Activated CD8-positive, alpha-beta memory T cell treated with anti-CD3 and anti-CD28 coated beads for 48 hours (primary cell): ENCODE data around the gene PDE9A.

Source experiments
- DNase-seq, 3 experiments: peaks; one replicate each; pipeline ENCODE4 v3.0.0-alpha.2; 2020; ENCODE audit warnings: low read depth in 2 of 3, low spot score in 2 of 3

The PDE9A gene

DNA sequence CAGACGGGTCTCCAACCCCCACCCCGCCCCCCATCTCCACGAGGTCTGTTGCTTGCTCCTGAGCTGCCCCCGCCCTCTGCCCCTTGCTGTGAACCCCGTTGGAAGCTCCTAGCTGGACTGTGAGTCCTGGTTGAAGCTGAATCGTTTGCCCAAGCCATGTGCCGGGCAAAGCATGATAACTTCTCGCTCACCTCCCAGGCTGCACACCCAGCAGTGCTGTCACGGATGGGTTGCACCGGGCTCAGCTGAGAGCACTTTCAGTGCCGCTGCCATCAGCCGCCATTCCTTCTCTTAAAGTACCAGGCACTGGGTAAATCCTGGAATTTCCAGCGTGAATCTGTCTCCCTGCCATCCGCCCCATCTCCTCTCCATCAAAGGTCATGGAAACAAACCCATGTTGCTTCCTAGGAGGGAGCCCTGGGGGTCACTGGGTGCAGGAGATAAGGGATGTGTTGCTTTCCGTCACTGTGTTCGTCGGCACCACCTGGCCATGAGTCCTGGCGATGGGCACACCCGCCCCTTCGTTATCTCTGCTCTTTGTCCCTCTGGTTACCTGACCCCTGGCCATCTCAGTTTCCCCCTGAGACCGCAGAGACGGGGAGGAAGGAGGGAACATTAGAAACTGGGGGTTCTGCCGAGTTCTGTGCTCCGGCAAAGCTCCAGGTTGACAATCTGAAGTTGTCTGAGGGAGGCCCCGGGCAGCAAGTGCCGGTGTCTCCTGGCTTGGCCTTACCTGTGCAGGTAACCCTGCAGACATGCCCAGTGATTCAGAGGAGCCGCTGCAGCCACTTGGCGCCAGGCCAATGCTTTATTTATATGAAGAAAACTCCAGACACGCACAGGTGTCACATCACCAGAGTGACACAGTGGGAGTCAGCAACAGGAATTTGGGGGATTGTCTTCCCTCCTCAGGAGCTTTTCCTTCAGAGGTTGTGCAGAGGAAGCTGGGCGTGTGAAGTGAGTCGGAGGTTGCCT is 2.7 kb downstream of the PDE9A start:
- no peak for DNase-seq

DNA sequence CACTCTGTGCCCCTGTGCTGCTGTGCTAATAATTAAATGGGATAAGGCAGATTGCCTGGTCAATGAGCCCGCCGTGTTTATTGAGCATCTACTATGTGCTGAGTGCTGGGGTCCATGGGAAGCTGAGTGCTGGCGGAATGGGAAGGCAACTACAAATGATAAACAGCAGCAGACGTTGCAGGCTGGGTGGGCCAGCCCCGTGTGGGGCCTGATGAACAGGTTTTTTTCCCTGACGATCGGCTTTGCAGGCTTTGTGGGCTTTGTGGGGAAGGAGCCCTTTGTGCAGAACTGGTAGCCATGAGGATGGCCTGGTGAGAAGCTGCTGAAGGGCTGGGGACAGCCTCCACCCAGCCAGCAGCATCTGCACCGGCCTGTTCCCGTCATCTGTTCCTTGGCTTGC is 3.5 kb downstream of the PDE9A start:
- no peak for DNase-seq

DNA sequence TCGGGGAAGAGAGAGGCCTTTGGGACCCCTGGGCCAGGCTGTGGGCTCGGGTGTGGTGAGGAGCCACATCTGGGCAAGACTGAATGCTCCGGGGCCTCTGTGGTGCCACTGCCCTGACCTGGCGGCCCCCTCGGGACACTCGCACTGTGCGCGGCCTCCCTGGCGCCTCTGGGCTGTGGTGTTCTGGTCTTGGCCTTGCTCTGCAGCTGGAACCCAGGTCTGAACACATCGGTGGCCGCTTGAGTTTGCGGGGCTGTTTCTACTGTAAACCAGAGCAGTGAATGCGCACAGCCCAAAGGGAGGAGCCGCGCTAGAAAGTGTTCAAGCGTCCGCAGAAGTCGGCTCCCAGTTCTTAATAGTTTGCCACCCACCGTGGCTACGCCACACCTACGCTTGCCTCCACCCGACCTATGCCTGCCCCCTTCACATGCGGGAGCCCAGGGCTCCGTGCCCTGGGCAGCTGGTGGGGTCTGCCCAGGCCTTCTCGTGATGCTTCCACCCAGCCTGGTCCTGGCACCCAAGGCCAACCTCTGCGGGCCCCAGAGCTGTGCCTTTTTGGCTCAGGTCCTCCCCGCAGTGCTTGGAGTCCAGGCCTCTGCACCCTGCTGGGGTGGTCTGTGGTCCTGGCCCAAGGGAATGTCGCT is 4.4 kb downstream of the PDE9A start:
- DNase-seq: no peak

DNA sequence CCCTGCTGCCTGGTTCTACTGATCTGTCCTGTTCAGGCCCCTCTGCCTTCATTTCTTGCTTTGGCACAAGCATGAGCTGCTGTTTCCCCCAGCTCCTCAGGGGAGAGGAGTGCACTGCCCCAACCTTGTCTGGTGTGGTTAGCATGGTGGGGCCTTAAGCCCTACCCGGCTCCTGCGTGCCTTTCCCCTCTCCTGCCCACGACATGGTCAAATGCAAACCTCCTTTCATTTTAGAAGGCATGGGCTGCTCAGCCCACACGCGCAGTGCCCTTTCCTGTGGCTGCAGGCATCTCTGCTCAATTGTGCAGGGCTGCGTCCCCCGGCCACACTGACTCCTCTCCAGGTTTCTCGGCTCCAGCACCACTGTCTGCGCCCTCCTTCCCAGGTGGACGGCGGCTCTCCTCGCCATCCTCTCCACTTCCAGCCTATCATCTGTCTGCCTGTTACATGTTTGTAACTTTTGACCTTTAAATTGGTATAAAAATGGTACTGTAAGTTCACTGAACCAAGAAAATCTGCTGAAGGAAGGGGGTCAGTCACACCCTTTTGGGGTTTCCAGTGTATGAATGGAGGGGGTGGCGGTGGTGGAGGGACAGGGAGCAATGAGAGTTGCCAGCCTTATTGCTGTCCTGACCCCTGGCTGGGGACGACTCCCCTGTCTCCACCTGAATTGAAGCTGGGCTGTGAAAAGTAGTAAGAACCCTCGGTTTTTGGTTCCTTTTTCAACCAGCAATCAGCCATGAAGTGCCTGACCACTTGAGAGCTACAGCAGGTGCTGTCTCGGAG is 5.1 kb downstream of the PDE9A start:
- DNase-seq: no peak

DNA sequence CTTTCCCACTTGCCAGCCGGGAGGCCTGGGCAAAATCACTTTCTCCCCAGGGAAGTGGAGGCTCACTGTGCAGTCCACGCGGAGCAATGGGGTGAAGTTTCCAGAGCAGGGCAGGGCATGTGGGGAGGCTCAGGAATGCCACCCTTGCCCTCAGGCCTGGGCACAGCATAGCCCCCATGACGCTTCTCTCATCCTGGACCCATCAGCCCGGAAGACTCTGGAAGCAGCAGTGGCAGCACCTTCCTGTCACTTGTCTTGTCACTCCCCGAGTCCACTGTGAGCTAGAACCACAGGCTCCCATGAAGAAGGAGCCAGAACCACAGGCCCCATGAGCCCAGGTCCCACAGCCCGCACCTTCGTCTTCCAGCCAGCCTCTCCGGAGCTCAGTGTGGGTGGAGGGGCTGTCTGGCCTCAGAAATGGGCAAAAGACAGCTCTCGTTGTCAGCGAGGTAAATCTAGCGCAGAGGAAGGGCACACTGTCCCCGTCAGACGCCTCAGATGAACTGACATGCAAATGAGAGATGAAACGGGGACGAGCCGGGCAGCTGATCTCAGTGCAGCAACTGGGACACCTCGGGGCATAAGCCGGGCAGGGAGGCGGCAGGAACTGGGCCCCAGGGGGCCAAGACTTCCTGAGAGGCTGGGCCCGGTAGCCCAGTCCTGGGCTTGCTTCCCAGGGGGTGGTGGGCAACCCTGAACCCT is 6.1 kb downstream of the PDE9A start:
- no peak for DNase-seq

DNA sequence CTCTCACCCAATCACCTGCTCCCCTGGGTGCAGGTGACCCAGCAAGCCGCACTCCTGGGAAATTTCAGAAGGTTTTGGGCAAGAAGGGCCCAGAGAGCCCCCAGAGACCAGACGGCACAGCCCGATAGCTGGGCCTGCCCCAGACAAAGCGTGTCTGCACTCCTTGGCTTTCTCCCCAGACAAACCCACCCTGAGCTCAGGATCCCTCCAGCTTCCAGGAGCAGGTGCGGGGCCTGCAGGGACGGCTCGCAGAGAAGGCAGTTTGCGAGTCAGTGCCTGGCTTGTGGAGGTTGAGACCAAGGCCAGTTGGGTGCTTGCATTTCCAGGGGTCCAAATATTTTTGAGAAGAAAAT is 6.7 kb downstream of the PDE9A start:
- DNase-seq: no peak

DNA sequence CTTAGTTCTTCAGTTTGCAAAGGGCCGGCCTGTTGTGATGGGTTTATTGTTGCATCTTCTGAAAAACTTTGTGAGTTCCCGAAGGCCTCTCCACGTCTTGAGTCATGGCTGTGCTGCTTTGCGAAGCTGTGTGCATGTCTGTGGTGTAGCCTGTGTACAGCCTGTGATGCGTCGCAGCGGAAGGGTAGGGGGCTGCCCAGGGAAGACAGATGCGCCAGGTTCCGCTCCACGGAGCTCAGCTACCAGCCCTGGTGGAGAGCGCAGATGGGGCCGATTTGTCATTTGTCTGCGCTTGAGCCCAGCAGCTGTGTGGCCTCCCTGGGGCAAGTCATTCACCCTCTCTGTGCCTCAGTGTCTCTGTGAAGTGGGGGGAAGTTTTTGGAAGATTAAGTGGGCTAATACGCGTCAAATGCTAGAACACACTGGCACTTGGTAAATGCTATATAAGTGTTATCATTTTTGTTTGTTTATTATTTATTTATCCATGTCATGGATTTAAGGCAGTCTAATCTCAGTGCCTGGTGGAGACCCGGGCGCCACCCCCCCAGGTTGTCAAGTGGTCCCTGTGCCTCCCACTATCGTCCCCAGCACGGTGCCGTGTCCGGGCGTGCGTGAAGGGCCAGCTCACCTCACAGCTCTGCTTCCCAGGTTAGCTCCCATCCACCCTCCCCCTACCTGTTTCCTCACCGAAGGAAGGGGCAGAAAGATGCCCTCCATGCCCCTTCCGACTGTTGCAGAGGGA is 8.4 kb downstream of the PDE9A start:
- DNase-seq: no peak

DNA sequence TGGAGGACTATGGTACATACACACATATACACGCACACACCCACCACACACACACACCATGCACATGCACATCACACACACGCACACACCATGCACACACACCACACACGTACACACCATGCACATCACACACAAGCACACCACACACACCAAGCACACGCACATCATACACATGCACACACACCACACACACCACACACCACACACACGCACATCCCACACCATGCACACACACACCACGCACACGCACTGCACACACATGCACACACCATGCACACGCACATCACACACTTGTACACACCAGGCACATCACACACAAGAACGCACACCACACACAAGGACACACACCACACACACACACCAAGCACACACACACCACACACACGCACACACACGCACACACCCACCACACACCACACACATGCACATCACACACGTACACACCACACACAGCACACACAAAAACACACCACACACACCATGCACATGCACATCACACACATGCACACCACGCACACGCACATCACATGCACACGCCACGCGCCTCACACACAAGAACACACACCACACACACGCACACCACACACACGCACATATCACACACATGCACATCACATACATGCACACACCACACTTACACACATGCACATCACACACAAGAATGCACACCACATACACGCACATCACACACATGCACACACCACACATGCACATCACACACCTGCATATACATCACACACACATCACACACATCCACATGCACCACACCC is 9.2 kb downstream of the PDE9A start:
- no peak for DNase-seq

DNA sequence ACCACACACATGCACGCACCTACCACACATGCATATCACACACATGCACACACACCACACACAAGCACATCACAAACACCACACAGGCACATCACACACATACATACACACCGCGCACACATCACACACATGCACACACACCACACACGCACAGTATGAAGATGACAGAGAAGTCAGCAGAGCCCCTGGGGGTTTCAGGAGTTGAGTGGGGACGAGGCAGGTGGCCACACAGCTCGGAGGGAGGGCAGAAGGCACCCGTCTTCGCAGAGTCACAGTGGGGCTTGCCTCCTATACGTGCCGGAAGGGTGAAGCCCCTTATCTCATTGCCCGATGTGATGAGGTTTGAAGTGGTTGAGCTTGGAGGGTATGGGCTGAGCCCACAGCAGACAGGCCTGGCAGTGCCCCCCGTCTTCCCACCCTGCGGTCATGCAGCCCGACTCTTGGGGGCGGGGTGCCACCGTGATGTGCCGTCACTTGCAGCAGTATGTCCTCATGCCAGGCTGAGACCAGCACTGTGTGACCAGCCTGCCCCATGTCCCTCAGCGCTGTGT is 9.9 kb downstream of the PDE9A start:
- no peak for DNase-seq

DNA sequence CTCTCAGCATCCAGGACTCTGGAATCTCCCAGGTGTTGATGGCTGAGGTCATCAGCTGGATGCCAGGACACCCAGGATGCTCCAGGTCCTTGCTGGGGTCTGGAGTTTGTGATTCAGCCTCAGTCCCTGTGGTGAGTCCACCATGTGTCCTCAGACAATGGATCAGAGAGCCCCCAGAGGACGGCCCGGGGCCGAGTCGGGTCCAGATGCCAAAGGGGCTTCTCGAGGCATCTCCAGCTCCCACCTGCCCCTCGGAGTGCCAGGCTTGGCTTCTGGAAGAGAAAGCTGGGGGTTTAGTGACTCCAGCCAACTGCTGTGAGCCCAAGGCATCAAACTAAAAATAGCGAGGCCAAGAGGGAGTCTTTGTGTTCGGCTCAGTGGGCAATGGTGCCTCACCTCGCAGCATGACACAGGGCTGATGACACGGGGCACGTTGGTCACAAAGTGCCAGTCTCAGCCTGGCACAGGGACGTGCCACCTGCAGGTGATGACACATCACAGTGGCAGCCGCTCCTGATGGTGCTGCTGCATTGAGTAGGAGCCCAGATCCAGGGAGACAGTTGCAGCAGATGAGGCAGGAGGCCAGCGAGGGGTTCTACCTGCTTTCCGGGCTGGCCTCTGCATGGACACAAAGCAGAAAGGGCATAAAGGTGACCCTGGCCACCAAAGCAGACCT is 10.6 kb downstream of the PDE9A start:
- no peak for DNase-seq

DNA sequence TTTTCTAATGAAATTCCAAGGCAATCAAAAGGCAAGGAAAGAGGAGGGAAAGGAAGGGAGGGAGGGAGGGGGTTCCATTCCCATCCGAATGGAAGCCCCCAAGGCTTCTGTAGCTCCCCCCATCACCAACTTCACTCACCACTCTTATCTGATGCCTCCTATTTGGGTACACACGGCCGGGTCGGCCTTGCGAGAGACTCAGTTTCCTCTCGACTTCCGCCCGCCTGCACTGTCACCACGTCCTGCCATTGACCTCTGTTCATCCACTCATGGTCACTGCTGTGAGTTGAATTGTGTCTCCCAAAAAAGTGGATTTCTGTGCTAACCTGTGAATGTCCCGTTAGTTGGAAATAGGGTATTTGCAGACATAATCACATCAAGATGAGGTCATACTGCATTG is 11.2 kb downstream of the PDE9A start:
- DNase-seq: no peak

DNA sequence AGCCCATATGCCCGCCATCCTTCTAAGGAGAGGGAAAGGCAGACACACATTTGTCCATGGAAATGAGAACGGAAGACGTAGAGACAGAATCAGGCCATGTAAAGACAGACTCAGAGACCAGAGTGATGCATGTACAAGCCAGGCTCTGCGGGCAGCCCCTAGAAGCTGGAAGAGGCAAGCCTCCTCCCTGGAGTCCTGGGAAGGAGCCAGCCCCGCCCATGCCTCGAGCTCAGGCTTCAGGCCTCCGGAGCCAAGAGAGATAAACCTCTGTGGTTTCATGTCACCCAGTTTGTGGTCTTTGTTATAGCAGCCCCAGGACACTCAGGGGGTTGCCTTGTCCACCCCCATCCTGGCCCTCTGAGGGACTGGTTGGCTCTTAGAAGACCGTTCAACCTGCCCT is 11.6 kb downstream of the PDE9A start:
- DNase-seq: no peak

DNA sequence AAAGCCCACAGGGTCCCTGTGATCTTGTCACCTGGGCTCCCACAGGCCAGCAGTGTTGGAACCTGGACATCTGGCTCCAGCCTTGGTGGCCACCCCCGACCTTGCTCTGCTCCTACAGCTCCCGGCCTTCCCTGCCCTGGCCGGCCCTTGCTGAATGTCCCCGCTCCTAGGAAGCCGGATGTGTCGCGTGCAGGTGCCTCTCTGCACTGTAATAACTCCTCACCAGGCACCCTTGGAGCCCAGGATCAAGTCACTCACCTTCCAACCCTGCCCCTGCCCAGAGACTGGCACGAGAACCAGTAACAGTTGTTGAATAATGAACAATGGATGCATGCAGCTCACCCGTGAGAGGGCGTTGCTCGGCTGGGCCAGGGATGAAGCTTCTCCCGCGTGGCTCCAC is 12.1 kb downstream of the PDE9A start:
- DNase-seq: no peak

DNA sequence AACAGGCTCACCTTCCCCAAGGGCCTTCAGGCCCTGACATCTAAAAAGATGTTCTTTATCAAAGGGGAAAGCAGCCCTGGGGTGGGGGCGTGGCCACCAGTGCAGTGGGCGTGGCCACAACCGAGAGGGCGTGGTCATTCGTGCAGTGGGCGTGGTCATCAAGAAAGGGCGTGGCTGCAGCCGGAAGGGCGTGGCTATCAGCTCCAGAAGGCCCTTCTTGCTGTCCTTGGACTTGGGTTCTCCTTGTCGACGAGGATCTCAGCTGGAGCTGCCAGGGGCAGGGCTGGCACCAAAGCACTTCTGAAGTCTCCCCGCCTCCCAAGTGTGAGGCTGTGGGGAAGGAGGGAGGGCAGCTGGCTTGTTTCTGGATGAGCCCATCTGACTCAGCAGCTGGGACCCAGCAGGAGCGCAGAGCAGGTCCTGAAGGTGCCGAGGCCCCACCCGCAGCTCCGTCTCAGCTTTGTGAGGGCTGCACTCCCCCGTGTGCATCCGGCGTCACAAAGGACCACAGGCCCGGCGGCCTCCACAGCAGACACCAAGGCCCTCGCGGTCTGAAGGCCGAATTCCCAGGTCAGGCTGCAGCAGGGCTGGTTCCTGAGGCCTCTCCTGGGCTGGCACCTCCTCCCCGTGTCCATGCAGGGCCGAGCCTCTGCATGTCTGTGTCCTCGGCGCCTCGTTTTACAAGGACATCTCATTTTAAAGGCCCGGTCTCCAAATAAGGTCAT is 12.8 kb downstream of the PDE9A start:
- peak in 1 of 3 experiments; percentile 33 for DNase-seq

DNA sequence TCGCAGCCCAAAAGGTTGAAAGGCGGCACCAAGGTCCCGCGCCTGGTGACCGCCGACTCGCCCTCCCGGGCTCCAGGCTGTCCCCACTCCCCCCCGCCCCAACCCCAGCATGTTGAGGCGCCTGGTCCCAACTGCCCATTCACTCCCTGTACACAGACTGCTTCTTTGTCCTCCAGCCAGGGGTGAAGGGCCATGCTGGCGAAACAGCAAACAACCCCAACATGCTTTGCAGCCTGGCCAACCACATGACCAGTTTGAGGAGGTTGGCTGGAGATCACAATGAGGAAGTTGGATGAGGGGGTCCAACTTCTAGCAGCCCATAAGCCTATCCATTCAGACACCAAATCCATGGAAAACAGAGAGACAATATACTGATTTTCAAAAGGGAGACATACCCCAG is 13.5 kb downstream of the PDE9A start:
- no peak for DNase-seq

DNA sequence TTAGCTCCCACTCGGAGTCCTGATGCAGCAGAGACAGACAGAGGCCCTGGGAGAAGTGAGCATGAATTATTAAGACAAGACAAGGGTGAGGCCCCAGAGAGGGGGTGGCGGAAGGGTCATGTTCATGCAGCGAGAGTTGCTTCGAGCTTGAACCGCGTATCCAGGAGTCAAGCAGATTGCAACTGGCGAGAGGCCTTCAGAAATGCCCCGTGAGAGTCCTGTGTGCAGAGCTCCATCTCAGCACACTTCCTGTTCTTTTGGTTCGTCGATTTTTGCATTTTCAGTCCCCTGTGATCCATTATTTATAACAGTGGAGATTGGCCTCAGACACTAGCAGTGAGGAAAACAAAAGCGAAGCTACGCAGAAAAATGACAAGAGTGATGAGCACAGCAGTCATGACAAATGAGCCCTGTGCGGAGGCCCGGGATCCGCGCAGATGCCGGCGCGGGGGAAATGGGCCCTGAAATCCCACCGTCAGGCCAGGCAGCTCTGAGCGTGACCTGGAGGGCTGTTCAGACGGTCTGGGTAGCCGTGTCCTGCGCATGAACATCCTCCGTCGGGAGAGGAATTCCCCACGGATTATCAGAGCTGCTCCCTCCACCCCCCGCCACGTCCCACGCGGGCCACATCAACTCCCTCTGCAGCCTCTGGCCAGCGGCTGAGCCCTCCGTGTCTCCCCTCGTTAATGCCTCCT is 15.0 kb downstream of the PDE9A start:
- no peak for DNase-seq

DNA sequence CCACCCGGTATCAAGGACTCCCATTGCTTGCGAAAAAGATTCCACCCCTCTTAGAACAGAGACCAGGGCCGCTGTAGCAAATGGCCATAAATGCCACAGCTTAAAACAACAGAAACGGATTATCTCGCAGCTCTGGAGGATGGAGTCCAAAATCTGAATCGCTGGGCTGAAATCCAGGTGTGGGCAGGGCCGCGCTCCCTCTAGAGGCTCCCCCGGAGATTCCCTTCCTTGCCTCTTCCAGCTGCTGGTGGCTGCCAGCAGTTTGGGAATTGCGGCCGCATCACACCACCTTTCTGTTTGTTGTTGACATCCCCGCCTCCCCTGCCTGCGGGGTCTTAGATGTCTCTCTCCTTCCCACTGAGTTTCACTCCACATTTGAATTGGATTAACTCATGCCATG is 15.6 kb downstream of the PDE9A start:
- no peak for DNase-seq
